ENCODE results near the gene EXOSC2.

The EXOSC2 gene

GRCh38 chr9:130740218-130741023, 46.8 kb downstream of the EXOSC2 start:
- DNase-seq = no peak

- DNase-seq = no peak
These were observed 47.4 kb downstream of the EXOSC2 start for GRCh38 chr9:130741024-130741305.

- no peak for DNase-seq
These were observed 48.4 kb downstream of the EXOSC2 start for GRCh38 chr9:130741831-130742449.

- no peak for DNase-seq
These were observed 50.1 kb downstream of the EXOSC2 start for GRCh38 chr9:130743656-130744055.

- DNase-seq = no peak
These were observed 51.7 kb downstream of the EXOSC2 start for GRCh38 chr9:130745210-130745800.

- no peak for DNase-seq
These were observed 52.2 kb downstream of the EXOSC2 start for GRCh38 chr9:130745829-130746228.

GRCh38 chr9:130746434-130747212, 53.0 kb downstream of the EXOSC2 start:
- DNase-seq = no peak

- DNase-seq = no peak
These were observed 58.2 kb downstream of the EXOSC2 start for GRCh38 chr9:130751631-130752355.
